HepG2 (cell line): Measurements from ENCODE around the gene COQ4. TPM values are rescaled to one million over a fixed set of nuclear protein-coding genes. Genes with fewer than 3 reads are reported as not detected.
A peak's percentile ranks its signal among the peaks of the same experiment; 100 is the strongest.

Experiments used
- CBFB ChIP-seq: sonication (generic); formaldehyde crosslinking; IDR thresholded peaks from 2 replicates; pipeline ENCODE4 v1.4.0; 2020; ENCODE audit warnings: missing genetic modification reagents
- HDAC6 ChIP-seq: fragments of 200-600 bp; sonication (generic); IDR thresholded peaks from 2 replicates; pipeline ENCODE4 v1.7.0; 2017; ENCODE audit warnings: mild to moderate bottlenecking, antibody characterized with exemption, low read length, low read depth
- MAF1 ChIP-seq: sonication (generic); formaldehyde crosslinking; IDR thresholded peaks from 2 replicates; pipeline ENCODE4 v1.5.0; 2020; ENCODE audit warnings: missing genetic modification reagents, borderline replicate concordance
- MBNL3 ChIP-seq: fragments of 250-450 bp; sonication (Bioruptor Pico); conservative IDR thresholded peaks from 2 replicates; pipeline ENCODE4 v1.8.0; 2022; ENCODE audit warnings: mild to moderate bottlenecking, inconsistent platforms
- MYC ChIP-seq: sonication (generic); formaldehyde crosslinking; IDR thresholded peaks from 2 replicates; pipeline ENCODE4 v1.9.0; 2021; ENCODE audit warnings: missing genetic modification reagents, borderline replicate concordance
- PRPF4 ChIP-seq: fragments of 200-400 bp; formaldehyde crosslinking; IDR thresholded peaks from 2 replicates; pipeline ENCODE4 v1.6.1; 2016; ENCODE audit warnings: low read length, low read depth; ENCODE audit not compliant: poor library complexity, severe bottlenecking
- RCOR2 ChIP-seq: IDR thresholded peaks from 2 replicates; pipeline ENCODE4 v1.6.1; 2016; ENCODE audit warnings: missing biosample characterization, missing genetic modification reagents
- SCMH1 ChIP-seq: sonication (generic); formaldehyde crosslinking; IDR thresholded peaks from 2 replicates; pipeline ENCODE4 v1.9.0; 2021; ENCODE audit warnings: missing genetic modification reagents, mild to moderate bottlenecking, borderline replicate concordance
- TCF12 ChIP-seq, 2 experiments: fragments of 450-650 bp in 1 of 2; sonication (generic) in 1 of 2; formaldehyde crosslinking in 1 of 2; IDR thresholded peaks; 2 replicates each; pipeline versions ENCODE4 v1.6.1 to v1.8.0; 2017 to 2022; ENCODE audit warnings: antibody characterized with exemption in 1 of 2, mild to moderate bottlenecking in 1 of 2, missing genetic modification reagents in 1 of 2, moderate library complexity in 1 of 2
- ZIK1 ChIP-seq: sonication (generic); formaldehyde crosslinking; IDR thresholded peaks from 2 replicates; pipeline ENCODE4 v1.5.0; 2020; ENCODE audit warnings: mild to moderate bottlenecking, low read depth, missing genetic modification reagents, borderline replicate concordance
- ZNF354B ChIP-seq: sonication (generic); formaldehyde crosslinking; IDR thresholded peaks from 2 replicates; pipeline ENCODE4 v1.8.0; 2022; ENCODE audit warnings: mild to moderate bottlenecking, missing genetic modification reagents
- ZNF7 ChIP-seq: IDR thresholded peaks from 2 replicates; pipeline ENCODE4 v1.6.1; 2016; ENCODE audit warnings: missing biosample characterization, missing genetic modification reagents
- ZNF747 ChIP-seq: sonication (generic); formaldehyde crosslinking; IDR thresholded peaks from 2 replicates; pipeline ENCODE4 v1.8.1; 2023; ENCODE audit warnings: missing genetic modification reagents, mild to moderate bottlenecking, borderline replicate concordance
- polyA plus RNA-seq, 8 experiments: library from polyadenylated mRNA; depleted of rRNA in 3 of 8; stranded (reverse) in 7 of 8; unstranded in 1 of 8; fragments of >200 nt; fragmentation: Illumina TruSeq in 4 of 8; extraction: Trizol in 4 of 8; gene quantifications; 2 replicates each; pipeline versions ENCODE4 v1.2.1 to v1.2.3, GENCODE V29; 2011 to 2016; ENCODE audit warnings: low read depth in 4 of 8, missing spikeins in 1 of 8, mixed read lengths in 1 of 8; ENCODE audit not compliant: insufficient read depth in 1 of 8
- total RNA-seq, 5 experiments: library from RNA; depleted of rRNA; stranded (reverse); fragments of >200 nt; fragmentation: Illumina TruSeq; extraction: Trizol; gene quantifications; 2 replicates each; pipeline ENCODE4 v1.2.3, GENCODE V29; 2016; ENCODE audit warnings: low read depth in 1 of 5
- TF ChIP-seq, protein P1 (sequence below), 2 experiments: fragments of 450-650 bp in 1 of 2; sonication (generic) in 1 of 2; formaldehyde crosslinking in 1 of 2; IDR thresholded peaks; 2 replicates each; pipeline versions ENCODE4 v1.6.1 to v1.8.0; 2016 to 2022; ENCODE audit warnings: antibody characterized with exemption in 1 of 2, mild to moderate bottlenecking in 1 of 2, missing genetic modification reagents in 1 of 2
- TF ChIP-seq, protein P2 (sequence below): sonication (generic); formaldehyde crosslinking; IDR thresholded peaks from 2 replicates; pipeline ENCODE4 v1.5.0; 2020; ENCODE audit warnings: mild to moderate bottlenecking, missing genetic modification reagents, moderate library complexity
- TF ChIP-seq, protein P3 (sequence below): sonication (generic); formaldehyde crosslinking; IDR thresholded peaks from 2 replicates; pipeline ENCODE4 v1.4.0; 2020; ENCODE audit warnings: low read depth, mild to moderate bottlenecking, missing genetic modification reagents
- TF ChIP-seq, protein P4 (sequence below): IDR thresholded peaks from 2 replicates; pipeline ENCODE4 v1.6.1; 2016; ENCODE audit warnings: missing genetic modification reagents, missing compliant biosample characterization

Gene COQ4
- total and polyA plus RNA-seq, 2 of the 13 experiments (the other 11 are each of a cell fraction or from before 2014, with no cell fraction given): 26.1 to 36.0 TPM

DNA sequence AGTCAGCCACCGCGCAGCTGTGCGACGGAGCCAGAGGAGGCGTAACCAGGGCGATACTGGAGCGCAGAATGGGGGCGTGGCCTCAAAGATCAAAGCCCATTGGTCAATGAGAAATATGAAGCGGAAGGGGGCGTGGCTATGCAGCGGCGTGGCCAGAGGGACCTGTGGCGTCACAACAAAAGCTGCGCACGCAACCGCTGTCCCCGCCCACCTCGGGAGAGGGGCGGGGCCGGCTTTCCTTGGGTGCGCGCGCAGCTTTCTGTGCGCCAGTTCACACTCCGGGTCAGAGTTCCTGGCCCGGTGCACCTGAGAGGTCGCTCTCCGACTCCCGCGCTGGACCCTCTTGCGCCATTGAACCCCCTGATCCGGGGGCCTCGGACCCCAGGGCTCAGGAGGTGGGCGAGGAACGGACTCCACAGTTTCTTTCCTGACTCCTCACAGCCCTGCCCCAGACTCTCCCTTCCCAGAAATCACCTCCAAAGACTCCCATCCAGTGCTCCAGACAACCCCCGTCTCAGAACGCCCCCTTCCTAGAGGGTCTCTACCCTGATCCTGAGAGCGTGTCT lies 46.5 kb upstream of the COQ4 start, which contains the start of gene SWI5 (continued):
- TF ChIP-seq ZIK1 (no peak), SCMH1 (CRISPR knock-in tag) (no peak), HDAC6 (no peak), MBNL3 (CRISPR knock-in tag) (no peak), ZNF354B (CRISPR knock-in tag) (no peak), MAF1 (CRISPR knock-in tag) (no peak), RCOR2 (CRISPR knock-in tag) (no peak), MYC (CRISPR knock-in tag) (no peak; the same call in 1 of the 2 replicates), PRPF4 (no peak), TCF12 (IDR thresholded peaks at IDR 0.05) (no peak), TCF12 (CRISPR knock-in tag; IDR thresholded peaks at IDR 0.05) (no peak), CBFB (peak; percentile 49; the same call in 1 of the 2 replicates), ZNF7 (CRISPR knock-in tag) (no peak), ZNF747 (CRISPR knock-in tag) (no peak)
- TF ChIP-seq, protein P1, sequence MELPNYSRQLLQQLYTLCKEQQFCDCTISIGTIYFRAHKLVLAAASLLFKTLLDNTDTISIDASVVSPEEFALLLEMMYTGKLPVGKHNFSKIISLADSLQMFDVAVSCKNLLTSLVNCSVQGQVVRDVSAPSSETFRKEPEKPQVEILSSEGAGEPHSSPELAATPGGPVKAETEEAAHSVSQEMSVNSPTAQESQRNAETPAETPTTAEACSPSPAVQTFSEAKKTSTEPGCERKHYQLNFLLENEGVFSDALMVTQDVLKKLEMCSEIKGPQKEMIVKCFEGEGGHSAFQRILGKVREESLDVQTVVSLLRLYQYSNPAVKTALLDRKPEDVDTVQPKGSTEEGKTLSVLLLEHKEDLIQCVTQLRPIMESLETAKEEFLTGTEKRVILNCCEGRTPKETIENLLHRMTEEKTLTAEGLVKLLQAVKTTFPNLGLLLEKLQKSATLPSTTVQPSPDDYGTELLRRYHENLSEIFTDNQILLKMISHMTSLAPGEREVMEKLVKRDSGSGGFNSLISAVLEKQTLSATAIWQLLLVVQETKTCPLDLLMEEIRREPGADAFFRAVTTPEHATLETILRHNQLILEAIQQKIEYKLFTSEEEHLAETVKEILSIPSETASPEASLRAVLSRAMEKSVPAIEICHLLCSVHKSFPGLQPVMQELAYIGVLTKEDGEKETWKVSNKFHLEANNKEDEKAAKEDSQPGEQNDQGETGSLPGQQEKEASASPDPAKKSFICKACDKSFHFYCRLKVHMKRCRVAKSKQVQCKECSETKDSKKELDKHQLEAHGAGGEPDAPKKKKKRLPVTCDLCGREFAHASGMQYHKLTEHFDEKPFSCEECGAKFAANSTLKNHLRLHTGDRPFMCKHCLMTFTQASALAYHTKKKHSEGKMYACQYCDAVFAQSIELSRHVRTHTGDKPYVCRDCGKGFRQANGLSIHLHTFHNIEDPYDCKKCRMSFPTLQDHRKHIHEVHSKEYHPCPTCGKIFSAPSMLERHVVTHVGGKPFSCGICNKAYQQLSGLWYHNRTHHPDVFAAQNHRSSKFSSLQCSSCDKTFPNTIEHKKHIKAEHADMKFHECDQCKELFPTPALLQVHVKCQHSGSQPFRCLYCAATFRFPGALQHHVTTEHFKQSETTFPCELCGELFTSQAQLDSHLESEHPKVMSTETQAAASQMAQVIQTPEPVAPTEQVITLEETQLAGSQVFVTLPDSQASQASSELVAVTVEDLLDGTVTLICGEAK (IDR thresholded peaks at IDR 0.05): no peak
- TF ChIP-seq, protein P1 (CRISPR knock-in tag; IDR thresholded peaks at IDR 0.05): no peak
- TF ChIP-seq, protein P2, sequence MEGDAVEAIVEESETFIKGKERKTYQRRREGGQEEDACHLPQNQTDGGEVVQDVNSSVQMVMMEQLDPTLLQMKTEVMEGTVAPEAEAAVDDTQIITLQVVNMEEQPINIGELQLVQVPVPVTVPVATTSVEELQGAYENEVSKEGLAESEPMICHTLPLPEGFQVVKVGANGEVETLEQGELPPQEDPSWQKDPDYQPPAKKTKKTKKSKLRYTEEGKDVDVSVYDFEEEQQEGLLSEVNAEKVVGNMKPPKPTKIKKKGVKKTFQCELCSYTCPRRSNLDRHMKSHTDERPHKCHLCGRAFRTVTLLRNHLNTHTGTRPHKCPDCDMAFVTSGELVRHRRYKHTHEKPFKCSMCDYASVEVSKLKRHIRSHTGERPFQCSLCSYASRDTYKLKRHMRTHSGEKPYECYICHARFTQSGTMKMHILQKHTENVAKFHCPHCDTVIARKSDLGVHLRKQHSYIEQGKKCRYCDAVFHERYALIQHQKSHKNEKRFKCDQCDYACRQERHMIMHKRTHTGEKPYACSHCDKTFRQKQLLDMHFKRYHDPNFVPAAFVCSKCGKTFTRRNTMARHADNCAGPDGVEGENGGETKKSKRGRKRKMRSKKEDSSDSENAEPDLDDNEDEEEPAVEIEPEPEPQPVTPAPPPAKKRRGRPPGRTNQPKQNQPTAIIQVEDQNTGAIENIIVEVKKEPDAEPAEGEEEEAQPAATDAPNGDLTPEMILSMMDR: no peak; the same call in 1 of the 2 replicates
- TF ChIP-seq, protein P3, sequence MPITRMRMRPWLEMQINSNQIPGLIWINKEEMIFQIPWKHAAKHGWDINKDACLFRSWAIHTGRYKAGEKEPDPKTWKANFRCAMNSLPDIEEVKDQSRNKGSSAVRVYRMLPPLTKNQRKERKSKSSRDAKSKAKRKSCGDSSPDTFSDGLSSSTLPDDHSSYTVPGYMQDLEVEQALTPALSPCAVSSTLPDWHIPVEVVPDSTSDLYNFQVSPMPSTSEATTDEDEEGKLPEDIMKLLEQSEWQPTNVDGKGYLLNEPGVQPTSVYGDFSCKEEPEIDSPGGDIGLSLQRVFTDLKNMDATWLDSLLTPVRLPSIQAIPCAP: no peak
- TF ChIP-seq, protein P4, sequence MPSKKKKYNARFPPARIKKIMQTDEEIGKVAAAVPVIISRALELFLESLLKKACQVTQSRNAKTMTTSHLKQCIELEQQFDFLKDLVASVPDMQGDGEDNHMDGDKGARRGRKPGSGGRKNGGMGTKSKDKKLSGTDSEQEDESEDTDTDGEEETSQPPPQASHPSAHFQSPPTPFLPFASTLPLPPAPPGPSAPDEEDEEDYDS (CRISPR knock-in tag): peak; percentile 84
